Measurements from ENCODE around the gene MDN1. TPM values are rescaled to one million over a fixed set of nuclear protein-coding genes. Genes with fewer than 3 reads are reported as not detected.

MDN1 gene
- total and polyA plus RNA-seq, 2 of the 8 experiments (the other 6 are each of a cell fraction or from before 2014, with no cell fraction given): 53.5 to 179 TPM

- no peak overlapping the region for H2BK20ac ChIP-seq (ENCODE audit: low read length)
- 100% methylated on average over 1 of the region's 1 CpG; no CpG with 5 or more reads in 1 of the 2 experiments for WGBS, 2 experiments (ENCODE audit: extremely low coverage in 1 of 2, insufficient coverage in 1 of 2, insufficient read length in 1 of 2, insufficient replicate concordance in 2 of 2, low coverage in 1 of 2, low lambda C conversion rate in 2 of 2, missing lambda C conversion rate in 1 of 2)
- no peaks in the 10 kb centered on the region for H3K23me2 ChIP-seq (ENCODE audit: low read depth, low read length)
- DNase-seq (ENCODE audit: low read depth in 1 of 2, low spot score in 2 of 2) (no peak), FAIRE-seq (no peak)
- H3K79me2 ChIP-seq (ENCODE audit: control insufficient read depth in 1 of 2, insufficient read depth in 2 of 2, low read length in 2 of 2): no peaks in the 10 kb centered on the region
- TF ChIP-seq EGR1 (IDR thresholded peaks at IDR 0.05; ENCODE audit: borderline replicate concordance, low read depth, low read length) (no peak), GABPA (IDR thresholded peaks at IDR 0.05; ENCODE audit: borderline replicate concordance, insufficient read depth, low read length) (no peak), BCL11A (IDR thresholded peaks at IDR 0.05; ENCODE audit: low read depth in 2 of 2, low read length in 2 of 2) (no peak), CTCF (IDR thresholded peaks at IDR 0.05; ENCODE audit: control extremely low read depth in 1 of 3, insufficient read depth in 1 of 3, low read depth in 1 of 3, low read length in 3 of 3) (peak in 1 of 3 experiments; percentile 18; a peak in 2 of 4 replicates)
- H3K9ac ChIP-seq (replicated peaks in 1 of 4; ENCODE audit: extremely low read depth in 1 of 4, low read depth in 3 of 4, low read length in 3 of 4): no peak overlapping the region
- H2BK5ac ChIP-seq (ENCODE audit: low read depth, low read length): no peak overlapping the region
- H2AK5ac ChIP-seq (ENCODE audit: low read depth, low read length): no peak overlapping the region
- H4K5ac ChIP-seq (ENCODE audit: insufficient read length, low read depth, low read length): no peak overlapping the region
- no peak overlapping the region for H3K14ac ChIP-seq (ENCODE audit: insufficient read length)
- no peak overlapping the region; the same call in 1 of the 2 replicates for H2BK12ac ChIP-seq (ENCODE audit: low read depth, low read length)
- no peak overlapping the region for H3K4ac ChIP-seq (replicated peaks; ENCODE audit: insufficient read length, low read depth, low read length)
- H3K4me3 ChIP-seq (ENCODE audit: extremely low read depth in 1 of 4, insufficient read depth in 2 of 4, low read depth in 3 of 4, low read length in 4 of 4): no peak overlapping the region
- no peak overlapping the region for H4K91ac ChIP-seq (replicated peaks; ENCODE audit: insufficient read length, low read length)
- no peaks in the 10 kb centered on the region for H4K20me1 ChIP-seq (replicated peaks in 1 of 2; ENCODE audit: control insufficient read depth in 1 of 2, insufficient read depth in 2 of 2, low read length in 2 of 2)
- H3K56ac ChIP-seq (replicated peaks; ENCODE audit: insufficient read length, low read depth, low read length): no peak overlapping the region
- H3K79me1 ChIP-seq (ENCODE audit: low read depth, low read length): no peaks in the 10 kb centered on the region; the same call in 1 of the 2 replicates
- no peak overlapping the region for H2AFZ ChIP-seq (ENCODE audit: low read length)
- no peak overlapping the region for H3K4me2 ChIP-seq (ENCODE audit: insufficient read depth in 1 of 2, low read depth in 2 of 2, low read length in 2 of 2)
- no peaks in the 10 kb centered on the region for H3K9me3 ChIP-seq (ENCODE audit: insufficient read depth in 2 of 2, low read depth in 1 of 2, low read length in 1 of 2)
- H4K8ac ChIP-seq (ENCODE audit: extremely low read depth, insufficient read depth, low read length): no peak overlapping the region
- H3K18ac ChIP-seq (ENCODE audit: extremely low read depth, low read length): no peak overlapping the region; the same call in 1 of the 2 replicates
- ChIA-PET CTCF (ENCODE audit: partially characterized antibody) (interaction anchor here (0.9 to 1.9 kb wide), 2 partner anchors 12 to 42 kb away, joined by 3 to 10 read pairs; no protein-coding TSS in a partner anchor), POLR2A (ENCODE audit: partially characterized antibody) (no interaction called here)
- H3K23ac ChIP-seq (ENCODE audit: insufficient read length): no peak overlapping the region
- H3K27me3 ChIP-seq (replicated peaks in 1 of 4; ENCODE audit: control insufficient read depth in 3 of 4, extremely low read depth in 1 of 4, insufficient read depth in 3 of 4, low read length in 3 of 4): no peaks in the 10 kb centered on the region
- peaks cover 44 to 93% (median 75%) of the 10 kb centered on the region in 4 experiments for H3K36me3 ChIP-seq (ENCODE audit: control insufficient read depth in 2 of 4, insufficient read depth in 4 of 4, low read length in 3 of 4)
- no peak overlapping the region for H2BK120ac ChIP-seq (replicated peaks; ENCODE audit: low read depth, low read length)
- peaks cover 10 to 23% (median 14%) of the 10 kb centered on the region in 4 experiments; a peak in 6 of 7 replicates for H3K4me1 ChIP-seq (replicated peaks in 1 of 4; ENCODE audit: control insufficient read depth in 3 of 4, insufficient read depth in 4 of 4, low read length in 3 of 4)
- no peak overlapping the region for H2BK15ac ChIP-seq (ENCODE audit: low read length)
- no peak overlapping the region for H3K27ac ChIP-seq (ENCODE audit: low read depth, low read length)
Observed at GRCh38 chr6:89682991-89683390, 136.6 kb downstream of the MDN1 start.
